CD4-positive, alpha-beta T cell treated with Interleukin-12 subunit alpha and Interleukin-12 subunit beta, for 1 hour (primary cell): Measurements from ENCODE around the gene CPM.

Experiments used
- DNase-seq: peaks from one replicate; pipeline ENCODE4 v3.0.0-alpha.2; 2020

Gene CPM

DNA sequence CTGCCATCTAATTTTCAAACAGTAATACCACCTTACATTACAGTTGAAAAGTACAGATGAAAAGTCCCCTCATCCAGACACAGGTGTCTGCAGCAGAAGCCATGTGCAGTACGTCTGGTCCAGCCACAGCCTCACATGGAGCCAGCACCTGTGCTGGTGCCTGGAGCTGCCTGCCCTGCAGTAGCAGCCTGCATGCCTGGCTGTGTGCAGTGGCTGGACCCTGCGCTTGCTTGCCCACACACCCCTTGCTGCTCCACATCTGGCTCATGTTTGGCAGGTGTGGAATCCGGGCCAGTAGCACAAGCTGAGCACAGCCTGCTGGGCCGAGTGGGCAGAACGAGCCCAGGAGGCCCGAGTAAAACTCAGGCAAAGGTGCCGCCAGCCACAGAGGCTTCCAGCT is 21.8 kb upstream of the CPM start:
- DNase-seq, result no peak

- DNase-seq, result no peak
Observed at GRCh38 chr12:68953536-68953935, 20.6 kb upstream of the CPM start.

DNA sequence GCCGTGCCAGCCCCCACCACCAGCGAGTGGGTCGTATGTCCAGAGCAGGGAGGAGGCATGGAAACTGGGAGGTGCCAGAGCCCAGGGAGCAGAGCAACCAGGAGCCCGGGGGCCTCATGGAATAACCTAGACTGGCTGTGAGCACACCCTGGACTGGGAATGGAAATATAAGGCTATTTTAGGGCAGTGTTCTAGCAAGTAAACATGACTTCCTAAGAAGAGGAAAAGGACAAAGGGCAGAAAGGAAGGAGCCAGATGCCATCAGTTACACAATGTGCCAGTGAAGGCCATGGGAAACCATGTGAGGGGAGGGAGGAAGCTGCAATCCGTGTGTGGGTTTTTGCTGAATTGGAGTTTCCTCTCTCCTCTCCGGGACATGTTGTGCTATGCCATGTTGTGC is 18.7 kb upstream of the CPM start:
- no peak for DNase-seq

DNA sequence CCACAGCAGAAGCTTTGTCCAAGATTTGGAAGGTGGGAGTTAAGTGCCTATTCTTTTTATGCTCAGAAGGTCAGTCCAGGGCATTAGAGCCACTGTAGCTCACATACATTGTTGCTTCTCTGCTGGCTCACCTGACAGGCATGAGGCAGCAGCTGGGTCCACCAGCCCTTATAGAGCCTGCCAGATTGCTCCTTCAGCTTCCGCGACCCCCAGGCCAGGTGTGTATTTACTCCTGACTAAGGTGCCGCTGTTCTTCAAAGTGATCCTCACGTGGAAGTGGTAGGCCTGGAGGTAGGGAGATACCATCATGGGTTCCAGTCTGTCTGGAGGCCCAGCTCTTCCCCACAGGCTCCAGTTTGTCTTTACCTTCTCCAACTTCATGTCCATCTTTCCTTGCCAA is 17.5 kb upstream of the CPM start:
- no peak for DNase-seq

DNA sequence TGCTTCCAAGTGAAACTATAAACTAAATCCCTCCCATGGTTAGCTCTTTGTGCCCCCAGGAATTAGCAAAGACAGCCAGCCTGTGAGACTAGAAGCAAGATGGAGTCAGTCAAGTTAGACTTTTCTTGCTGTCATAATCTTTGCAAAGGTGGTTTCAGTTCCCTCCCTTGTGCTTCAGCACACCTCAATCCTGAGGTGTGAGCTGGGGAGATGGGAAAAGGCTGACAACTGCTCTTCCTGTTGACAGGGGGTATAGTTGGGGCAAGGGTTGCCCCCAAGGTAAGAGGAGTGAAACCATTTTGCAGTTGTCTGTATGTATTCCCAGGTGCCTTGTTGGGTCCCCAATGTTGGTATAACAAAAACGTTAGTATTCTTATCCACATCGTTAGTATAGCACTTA is 12.3 kb upstream of the CPM start:
- DNase-seq, result no peak

DNA sequence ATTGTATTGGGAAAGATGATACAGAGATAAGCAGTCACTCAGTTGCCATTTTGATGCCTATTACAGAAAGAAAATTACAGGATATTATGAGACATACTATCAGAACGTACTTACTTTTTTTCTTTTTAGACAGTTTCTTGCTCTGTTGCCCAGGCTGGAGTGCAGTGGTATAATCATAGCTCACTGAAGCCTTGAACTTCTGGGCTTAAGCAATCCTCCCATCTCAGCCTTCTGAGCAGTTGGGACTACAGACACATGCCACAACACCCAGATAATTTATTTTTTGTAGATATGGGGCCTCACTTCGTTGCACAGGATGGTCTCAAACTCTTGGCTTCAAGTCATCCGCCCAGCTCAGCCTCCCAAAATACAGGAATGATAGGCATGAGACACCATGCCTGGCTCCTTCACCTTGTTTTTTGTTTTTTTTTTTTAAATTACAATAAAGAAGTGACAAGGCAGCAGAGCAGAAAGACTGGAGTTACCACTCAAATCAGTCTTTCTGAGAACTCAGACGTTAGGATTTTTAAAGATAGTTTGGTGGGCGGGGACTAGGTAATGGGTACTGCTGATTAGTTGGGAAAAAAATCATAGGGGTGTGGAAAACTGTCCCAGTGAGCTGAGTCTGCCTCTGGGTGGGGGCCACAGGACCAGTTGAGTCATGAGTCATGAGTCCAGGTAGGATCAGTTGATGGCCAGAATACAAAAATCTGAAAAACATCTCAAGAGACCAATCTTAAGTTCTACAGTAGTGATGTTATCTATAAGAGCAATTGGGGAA is 11.5 kb upstream of the CPM start:
- DNase-seq, result no peak

GRCh38 chr12:68943848-68944247 is 10.9 kb upstream of the CPM start:
- DNase-seq, result no peak

GRCh38 chr12:68940731-68941130 is 7.8 kb upstream of the CPM start:
- no peak for DNase-seq

DNA sequence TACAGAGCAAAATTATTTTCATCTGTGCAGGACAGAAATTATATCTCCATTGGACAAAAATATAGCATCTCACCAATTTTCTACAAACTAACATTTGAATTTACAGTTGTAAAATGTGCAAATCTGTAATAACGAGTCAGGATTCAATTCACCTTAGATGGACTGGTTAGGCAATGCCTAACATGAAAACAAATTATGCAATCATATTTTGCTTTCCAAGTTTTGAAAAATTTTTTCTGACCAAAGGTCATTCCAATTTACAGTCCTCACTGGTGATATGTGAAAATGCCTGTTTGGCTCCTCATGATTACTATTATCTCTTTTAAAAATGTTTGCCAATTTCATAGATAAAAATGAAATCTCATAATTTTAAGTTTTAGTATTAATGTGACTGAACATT is 6.5 kb upstream of the CPM start:
- DNase-seq, result no peak

GRCh38 chr12:68934392-68934791 is 1.4 kb upstream of the CPM start:
- DNase-seq, result no peak

DNA sequence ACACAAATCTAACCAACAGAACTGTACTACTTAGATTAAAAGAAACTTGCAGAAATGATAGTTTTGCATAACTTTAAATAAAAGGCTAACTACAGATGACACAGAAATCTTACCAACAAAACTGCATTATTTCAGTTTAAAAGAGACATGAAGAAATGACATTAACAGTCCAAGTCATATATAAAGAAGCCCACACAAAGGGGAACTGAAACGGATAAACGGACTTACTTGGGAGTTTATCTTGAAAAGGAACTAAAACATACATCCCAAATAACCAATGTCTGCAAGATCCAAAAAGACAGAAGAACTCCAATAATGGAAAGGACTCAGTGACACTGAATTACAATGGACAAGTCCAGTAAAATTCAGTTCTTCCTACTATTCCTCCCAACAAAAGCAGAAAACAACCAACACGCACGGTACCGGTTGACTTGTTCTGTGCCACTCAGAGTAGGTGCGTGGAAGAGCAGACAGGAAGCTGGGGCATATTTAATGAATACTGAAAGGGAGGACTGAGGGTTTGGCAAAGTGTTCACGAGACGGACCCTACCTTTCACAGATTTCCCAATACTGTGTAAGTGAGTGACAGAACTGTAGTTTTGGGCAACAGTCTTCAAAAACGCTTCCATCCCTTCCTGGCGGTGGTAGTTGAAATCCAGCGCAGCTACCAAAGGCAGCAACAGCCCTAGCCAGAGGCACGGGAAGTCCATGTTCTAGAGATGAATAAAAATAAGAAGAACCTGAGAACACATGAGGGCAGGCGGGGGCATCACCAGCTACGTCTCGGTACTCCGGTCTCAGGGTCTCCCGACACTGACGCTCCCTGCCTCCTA is 627 bp downstream of the CPM start:
- peak; percentile 8 for DNase-seq

DNA sequence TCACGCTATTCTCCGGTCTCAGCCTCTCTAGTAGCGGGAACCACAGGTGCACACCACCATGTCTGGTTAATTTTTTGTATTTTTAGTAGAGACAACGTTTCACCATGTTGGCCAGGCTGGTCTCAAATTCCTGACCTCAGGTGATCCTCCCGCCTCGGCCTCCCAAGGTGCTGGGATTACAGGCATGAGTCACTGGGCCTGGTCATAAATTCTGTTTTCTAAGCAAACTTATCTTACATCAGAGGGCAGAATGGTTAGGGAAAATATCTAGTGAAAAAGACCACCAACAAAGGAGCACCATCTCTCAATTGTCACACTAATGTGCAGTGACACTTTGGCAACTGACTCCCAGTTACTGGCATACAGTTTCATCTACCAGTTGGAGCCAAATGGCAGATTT is 2.8 kb downstream of the CPM start:
- DNase-seq, result no peak

DNA sequence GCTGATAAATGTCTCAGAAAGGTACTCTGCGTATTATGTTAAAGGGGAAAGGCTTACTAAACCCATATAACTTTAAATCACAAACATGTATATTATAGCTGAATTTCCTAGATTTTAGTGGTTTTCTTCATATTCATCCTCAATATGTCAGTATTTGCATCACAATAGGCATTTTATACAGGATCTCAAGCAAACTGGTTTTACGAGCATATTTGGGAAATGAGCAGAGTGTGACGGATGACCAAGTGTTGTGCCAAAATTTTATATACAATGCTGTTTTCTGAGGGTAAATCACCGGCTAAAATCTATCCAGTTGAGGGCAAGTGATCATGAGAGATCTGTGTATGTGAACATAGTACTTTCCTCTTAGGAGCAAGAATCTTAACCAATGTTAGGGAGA is 8.4 kb downstream of the CPM start:
- no peak for DNase-seq

- no peak for DNase-seq
Observed at GRCh38 chr12:68919581-68920239, 13.3 kb downstream of the CPM start.

DNA sequence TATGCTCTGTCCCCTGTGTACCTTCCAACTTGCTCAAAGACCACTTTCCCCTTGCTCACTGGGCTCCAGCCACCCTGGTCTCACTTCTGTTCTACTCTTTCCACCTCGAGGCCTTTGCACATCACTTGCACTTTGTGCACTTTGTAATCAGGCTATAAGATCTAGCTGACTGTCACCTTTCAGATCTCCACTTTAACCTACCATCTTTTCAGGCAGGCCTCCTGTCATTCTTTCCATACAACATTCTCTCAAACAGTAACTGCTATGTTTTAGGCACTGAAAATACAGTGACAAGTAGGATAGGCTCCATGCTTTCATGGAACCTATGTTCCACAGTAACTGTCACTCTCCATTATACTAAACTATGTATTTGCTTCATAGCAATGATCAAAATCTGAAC is 14.0 kb downstream of the CPM start:
- DNase-seq, result no peak

GRCh38 chr12:68915055-68915454 is 17.9 kb downstream of the CPM start:
- no peak for DNase-seq

GRCh38 chr12:68913682-68914081 is 19.3 kb downstream of the CPM start:
- no peak for DNase-seq

DNA sequence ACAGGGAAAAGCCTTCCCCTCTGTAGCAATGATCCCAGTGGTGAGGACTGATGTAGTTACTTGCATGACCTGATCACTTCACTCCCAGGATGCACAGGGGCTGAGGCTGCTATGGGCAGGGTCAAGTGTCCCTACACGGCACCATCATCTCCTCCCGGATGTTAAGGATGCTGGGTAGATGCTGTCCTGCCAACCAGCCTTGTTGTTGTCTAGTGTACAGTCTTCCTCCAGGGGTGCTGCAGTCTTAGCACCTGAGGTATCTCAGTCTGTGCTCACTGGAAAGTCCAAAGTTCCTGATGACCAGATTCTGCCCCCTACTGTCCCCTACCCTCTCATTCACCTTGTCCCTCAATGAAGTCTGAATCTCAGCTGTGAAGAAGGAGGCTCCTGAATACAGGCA is 20.1 kb downstream of the CPM start:
- no peak for DNase-seq

GRCh38 chr12:68911197-68911718 is 21.7 kb downstream of the CPM start:
- no peak for DNase-seq

DNA sequence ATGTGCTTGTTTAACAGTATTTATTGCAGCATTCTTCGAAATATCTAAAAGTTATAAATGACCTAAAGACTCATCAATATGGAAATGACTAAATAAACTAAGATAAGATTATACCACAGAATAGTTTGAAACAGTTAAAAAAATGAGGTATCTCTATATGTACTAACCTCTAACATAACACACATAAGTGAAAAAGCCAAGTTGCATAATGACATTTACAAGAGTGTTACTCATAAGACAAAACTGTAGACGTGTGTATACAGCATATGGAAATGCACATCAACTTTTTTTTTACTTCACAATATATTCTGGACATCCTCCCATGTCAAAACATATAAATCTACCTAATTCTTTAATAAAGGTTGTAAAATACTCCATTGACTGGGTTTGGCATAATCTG is 22.8 kb downstream of the CPM start:
- no peak for DNase-seq

- DNase-seq, result no peak
Observed at GRCh38 chr12:68908076-68908475, 24.9 kb downstream of the CPM start.

DNA sequence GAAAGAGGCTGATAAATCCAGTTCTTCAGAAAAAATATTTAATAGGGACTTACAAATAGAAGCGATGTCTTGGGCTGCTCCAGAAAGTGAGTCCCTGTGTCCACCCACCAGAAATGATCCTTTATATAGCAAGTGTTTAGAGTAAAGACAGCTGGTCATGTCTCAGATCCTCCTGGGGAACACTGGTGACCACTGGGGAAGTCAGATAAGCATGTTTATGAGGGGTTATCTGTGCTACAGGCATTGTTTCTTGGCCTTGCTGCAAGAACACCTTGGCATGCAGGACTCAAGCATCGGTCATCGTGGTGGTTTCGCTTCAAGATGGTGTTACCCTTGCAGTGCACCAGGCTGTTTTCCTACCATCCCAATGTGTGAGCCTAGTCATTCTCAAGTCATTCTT is 27.2 kb downstream of the CPM start:
- DNase-seq, result no peak

- no peak for DNase-seq
Observed at GRCh38 chr12:68904351-68904962, 28.5 kb downstream of the CPM start.
